Neural crest cell (in vitro differentiated cells): ENCODE measurements around the gene SHC2. TPM values are rescaled to one million over a fixed set of nuclear protein-coding genes. Genes with fewer than 3 reads are reported as not detected.

ENCODE experiments used
- DNase-seq: peaks from one replicate; pipeline ENCODE4 v3.0.0; 2021; ENCODE audit warnings: low read depth, mixed read lengths, low spot score
- H3K27ac Mint-ChIP-seq: one replicate; pipeline ENCODE4 v1.8.0; 2021; ENCODE audit warnings: mild to moderate bottlenecking, mixed read lengths; ENCODE audit not compliant: unreplicated experiment
- H3K27me3 Mint-ChIP-seq: 2 replicates; pipeline ENCODE4 v1.8.0; 2021; ENCODE audit warnings: low read depth, mild to moderate bottlenecking, mixed read lengths
- H3K36me3 Mint-ChIP-seq: 2 replicates; pipeline ENCODE4 v1.8.0; 2021; ENCODE audit warnings: low read depth, mild to moderate bottlenecking, mixed read lengths
- H3K4me1 Mint-ChIP-seq: 2 replicates; pipeline ENCODE4 v1.8.0; 2021; ENCODE audit warnings: mixed read lengths
- H3K4me3 Mint-ChIP-seq: one replicate; pipeline ENCODE4 v1.8.0; 2021; ENCODE audit warnings: mild to moderate bottlenecking, mixed read lengths
- H3K9me3 Mint-ChIP-seq: 2 replicates; pipeline ENCODE4 v1.8.0; 2021; ENCODE audit warnings: mixed read lengths
- total RNA-seq: library from RNA; stranded (reverse); gene quantifications from 2 replicates; pipeline ENCODE4 v1.2.1, GENCODE V29; 2021
- TF ChIP-seq, protein P1 (sequence below): fragments of 200-600 bp; sonication (generic); conservative IDR thresholded peaks from 2 replicates; pipeline ENCODE4 v1.5.0; 2021; ENCODE audit warnings: antibody characterized with exemption, mild to moderate bottlenecking

SHC2 gene
- total RNA-seq, 1 donor from 2014 or later = 45.2 TPM

DNA sequence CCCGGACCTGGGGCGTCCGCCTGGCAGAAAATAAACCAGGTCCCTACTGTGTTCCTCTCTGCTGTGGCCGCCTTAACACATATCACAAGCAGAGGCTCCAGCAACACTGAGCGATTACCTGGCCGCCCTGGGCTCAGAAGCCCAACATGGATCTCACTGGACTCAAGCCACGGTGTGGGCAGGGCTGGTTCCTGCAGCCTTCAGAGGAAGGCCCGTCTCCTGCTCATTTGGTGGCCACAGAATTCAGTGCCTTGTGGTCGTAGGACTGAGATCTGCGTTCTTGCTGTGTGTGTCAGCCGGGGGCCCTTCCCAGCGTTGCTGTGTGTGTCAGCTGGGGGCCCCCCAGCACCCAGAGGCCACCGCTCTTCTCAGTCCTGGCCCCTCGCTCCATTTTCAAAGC lies 82.1 kb downstream of the SHC2 start:
- DNase-seq = no peak
- TF ChIP-seq, protein P1, sequence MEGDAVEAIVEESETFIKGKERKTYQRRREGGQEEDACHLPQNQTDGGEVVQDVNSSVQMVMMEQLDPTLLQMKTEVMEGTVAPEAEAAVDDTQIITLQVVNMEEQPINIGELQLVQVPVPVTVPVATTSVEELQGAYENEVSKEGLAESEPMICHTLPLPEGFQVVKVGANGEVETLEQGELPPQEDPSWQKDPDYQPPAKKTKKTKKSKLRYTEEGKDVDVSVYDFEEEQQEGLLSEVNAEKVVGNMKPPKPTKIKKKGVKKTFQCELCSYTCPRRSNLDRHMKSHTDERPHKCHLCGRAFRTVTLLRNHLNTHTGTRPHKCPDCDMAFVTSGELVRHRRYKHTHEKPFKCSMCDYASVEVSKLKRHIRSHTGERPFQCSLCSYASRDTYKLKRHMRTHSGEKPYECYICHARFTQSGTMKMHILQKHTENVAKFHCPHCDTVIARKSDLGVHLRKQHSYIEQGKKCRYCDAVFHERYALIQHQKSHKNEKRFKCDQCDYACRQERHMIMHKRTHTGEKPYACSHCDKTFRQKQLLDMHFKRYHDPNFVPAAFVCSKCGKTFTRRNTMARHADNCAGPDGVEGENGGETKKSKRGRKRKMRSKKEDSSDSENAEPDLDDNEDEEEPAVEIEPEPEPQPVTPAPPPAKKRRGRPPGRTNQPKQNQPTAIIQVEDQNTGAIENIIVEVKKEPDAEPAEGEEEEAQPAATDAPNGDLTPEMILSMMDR = no peak

DNA sequence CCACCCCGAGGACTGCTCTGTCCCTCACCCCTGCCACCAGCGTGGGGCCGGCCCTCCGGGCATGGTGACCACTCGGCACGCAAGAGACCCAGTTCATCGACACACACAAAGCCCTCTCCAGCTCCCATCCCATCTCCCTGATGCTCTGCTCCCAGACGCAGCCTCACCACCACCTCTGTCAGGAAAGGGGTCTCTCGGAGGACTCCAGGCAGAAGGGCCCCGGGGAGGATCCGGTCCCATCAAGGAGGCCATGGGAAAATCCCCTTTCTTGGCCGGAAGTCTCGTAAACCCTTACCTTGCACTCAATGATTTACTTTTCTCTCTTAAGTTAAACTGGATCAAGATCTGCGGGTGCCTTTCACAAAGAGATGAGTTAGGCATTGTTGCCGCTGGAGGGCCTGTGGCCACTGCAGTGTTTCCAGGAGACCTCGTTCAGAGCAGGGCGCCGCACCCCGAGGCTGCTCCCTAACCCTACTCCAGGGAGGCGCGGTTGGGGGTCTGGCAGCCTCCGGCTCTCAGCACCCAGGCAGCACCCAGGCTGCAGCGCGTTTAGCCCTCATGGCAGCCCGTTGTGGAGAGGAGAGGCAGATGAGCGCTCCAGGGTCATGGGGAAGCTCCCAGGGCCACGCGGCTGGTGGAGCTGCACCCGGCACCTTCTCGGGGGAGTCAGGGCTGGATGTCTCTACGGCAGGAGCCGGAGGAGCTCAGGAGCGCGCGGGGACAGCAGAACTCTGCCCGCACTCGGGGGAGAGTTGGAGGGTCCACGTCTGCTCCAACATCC lies 82.8 kb downstream of the SHC2 start:
- Mint-ChIP-seq H3K27ac (no peak overlapping the region), H3K36me3 (no peaks in the 10 kb centered on the region), H3K4me1 (no peaks in the 10 kb centered on the region), H3K27me3 (peaks cover 2% of the 10 kb centered on the region), H3K9me3 (no peaks in the 10 kb centered on the region), H3K4me3 (no peak overlapping the region)
- no peak for DNase-seq
- TF ChIP-seq, protein P1 = no peak

More for the DNA sequence above, 82.1 kb downstream of the SHC2 start:
- H3K27ac Mint-ChIP-seq = no peak overlapping the region
- H3K9me3 Mint-ChIP-seq = peaks cover 3% of the 10 kb centered on the region
- peaks cover 2% of the 10 kb centered on the region for H3K27me3 Mint-ChIP-seq
- H3K4me1 Mint-ChIP-seq = peaks cover 5% of the 10 kb centered on the region
- H3K4me3 Mint-ChIP-seq = no peak overlapping the region
- no peaks in the 10 kb centered on the region for H3K36me3 Mint-ChIP-seq

DNA sequence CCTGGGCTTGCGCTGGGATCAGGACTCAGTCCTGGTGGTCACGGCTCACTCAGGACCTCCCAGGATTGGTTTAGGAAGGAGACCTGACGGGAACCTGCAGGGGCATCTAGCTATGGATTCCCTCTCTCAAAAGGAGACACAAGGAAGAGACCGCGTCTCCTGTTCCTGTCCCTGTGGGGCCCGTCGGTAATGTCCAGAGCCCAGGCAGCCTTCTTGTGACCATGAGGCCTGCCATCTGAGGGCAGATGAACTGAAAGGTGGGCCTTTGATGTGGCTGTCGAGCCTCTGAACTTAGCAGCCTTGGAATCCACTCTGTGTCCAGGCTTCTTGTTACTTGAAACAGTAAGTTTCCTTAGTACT lies 84.7 kb downstream of the SHC2 start:
- H3K4me3 Mint-ChIP-seq = no peak overlapping the region
- H3K4me1 Mint-ChIP-seq = peaks cover 9% of the 10 kb centered on the region
- no peaks in the 10 kb centered on the region for H3K36me3 Mint-ChIP-seq
- H3K27me3 Mint-ChIP-seq = peaks cover 8% of the 10 kb centered on the region
- no peak overlapping the region for H3K27ac Mint-ChIP-seq
- TF ChIP-seq, protein P1 = no peak
- H3K9me3 Mint-ChIP-seq = no peaks in the 10 kb centered on the region
- DNase-seq = no peak

DNA sequence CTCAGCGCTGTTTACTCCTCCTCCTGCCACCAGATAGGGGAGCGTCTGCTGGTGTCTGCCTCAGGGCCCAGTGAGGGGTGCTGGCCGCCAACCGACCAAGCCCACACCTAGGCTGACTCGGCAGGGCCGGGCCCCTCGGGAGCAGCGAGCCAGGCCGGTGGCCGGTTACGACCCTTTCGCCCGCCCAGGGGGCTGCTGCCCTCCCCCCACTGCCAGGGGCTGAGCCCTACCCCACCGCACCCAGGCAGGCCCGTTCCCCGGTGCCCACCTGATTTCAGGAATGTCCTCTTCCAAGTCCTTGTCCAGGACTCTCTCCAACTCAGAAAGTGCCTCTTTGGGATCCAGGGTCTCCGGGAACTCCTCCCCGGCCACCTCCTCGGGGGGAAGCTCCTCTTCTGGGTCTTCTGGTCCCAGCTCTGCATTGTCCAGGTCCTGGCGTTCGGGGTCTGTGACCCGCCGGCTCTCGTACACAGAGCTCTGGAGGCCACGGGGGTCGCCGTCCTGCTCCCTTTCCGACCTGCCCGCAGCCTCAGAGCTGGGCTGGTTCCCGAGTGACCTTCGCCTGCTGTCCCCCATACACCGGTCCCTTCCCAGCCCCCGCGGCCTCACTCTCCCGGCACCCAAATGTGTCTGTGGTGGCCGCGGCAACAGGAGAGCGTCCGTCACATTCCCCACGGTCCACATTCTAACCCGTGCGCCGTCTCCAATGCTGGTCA lies 85.3 kb downstream of the SHC2 start:
- no peak for DNase-seq
- no peak overlapping the region for H3K27ac Mint-ChIP-seq

DNA sequence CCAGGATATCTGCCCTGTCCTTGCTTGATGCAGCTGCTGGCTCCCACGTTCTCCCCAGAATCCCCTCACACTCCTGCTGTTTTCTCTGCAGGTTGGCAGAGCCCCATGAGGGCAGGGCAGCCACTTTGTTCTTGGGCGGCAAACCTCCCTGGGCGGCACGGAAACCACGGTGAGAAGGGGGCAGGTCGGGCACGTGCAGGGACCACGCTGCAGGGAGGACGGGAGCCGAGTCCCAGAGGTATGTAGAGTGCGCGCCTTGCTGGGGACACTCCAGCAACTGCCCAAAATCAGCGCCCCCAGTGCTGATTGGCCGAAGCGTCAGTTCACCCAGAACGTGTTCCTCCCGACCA lies 86.0 kb downstream of the SHC2 start:
- TF ChIP-seq, protein P1 = no peak
- no peaks in the 10 kb centered on the region for H3K9me3 Mint-ChIP-seq
- no peak for DNase-seq
- H3K4me1 Mint-ChIP-seq = peaks cover 13% of the 10 kb centered on the region
- no peak overlapping the region for H3K27ac Mint-ChIP-seq
- H3K36me3 Mint-ChIP-seq = no peaks in the 10 kb centered on the region
- no peak overlapping the region for H3K4me3 Mint-ChIP-seq
- peaks cover 8% of the 10 kb centered on the region for H3K27me3 Mint-ChIP-seq

More for the DNA sequence above, 85.3 kb downstream of the SHC2 start:
- peaks cover 8% of the 10 kb centered on the region for H3K27me3 Mint-ChIP-seq
- no peaks in the 10 kb centered on the region for H3K9me3 Mint-ChIP-seq
- H3K4me3 Mint-ChIP-seq = no peak overlapping the region
- H3K4me1 Mint-ChIP-seq = peaks cover 13% of the 10 kb centered on the region
- TF ChIP-seq, protein P1 = no peak
- H3K36me3 Mint-ChIP-seq = no peaks in the 10 kb centered on the region
